Tibial nerve (tissue), 4 donors: Measurements from ENCODE around the gene TAOK3. TPM values are rescaled to one million over a fixed set of nuclear protein-coding genes. Genes with fewer than 3 reads are reported as not detected.

Experiments
- DNase-seq, 2 donors: peaks; one replicate each; pipeline ENCODE4 v3.0.0-alpha.2; 2019; ENCODE audit warnings: low spot score in 2 of 2
- H3K27ac ChIP-seq, 4 donors: fragments of 200-600 bp; sonication (generic) in 3 of 4; one replicate each; pipeline ENCODE4 v1.5.1; 2017 to 2019; ENCODE audit warnings: mild to moderate bottlenecking in 1 of 4
- H3K27me3 ChIP-seq, 2 donors: fragments of 200-600 bp; sonication (generic) in 1 of 2; one replicate each; pipeline versions ENCODE4 v1.5.1 to v1.6.0; 2017 to 2019
- H3K36me3 ChIP-seq, 3 donors: fragments of 200-600 bp; sonication (generic); one replicate each; pipeline ENCODE4 v1.5.1; 2018 to 2019
- H3K4me1 ChIP-seq, 4 donors: fragments of 200-600 bp; sonication (generic) in 3 of 4; one replicate each; pipeline ENCODE4 v1.5.1; 2017 to 2019
- H3K4me3 ChIP-seq, 4 donors: fragments of 200-600 bp; sonication (generic) in 3 of 4; one replicate each; pipeline ENCODE4 v1.5.1; 2017 to 2019; ENCODE audit warnings: mild to moderate bottlenecking in 1 of 4, moderate library complexity in 1 of 4
- H3K9me3 ChIP-seq, 4 donors: fragments of 200-600 bp; sonication (generic) in 3 of 4; one replicate each; pipeline ENCODE4 v1.5.1; 2017 to 2019
- CTCF ChIP-seq, 5 experiments: fragments of 200-600 bp in 3 of 5; fragments of 450-650 bp in 2 of 5; sonication (generic) in 3 of 5; IDR thresholded peaks; one replicate each; pipeline ENCODE4 v1.5.1; 2016 to 2019; ENCODE audit warnings: antibody characterized with exemption in 5 of 5, mild to moderate bottlenecking in 3 of 5, moderate library complexity in 2 of 5
- EP300 ChIP-seq, 2 donors: sonication (generic); formaldehyde crosslinking; IDR thresholded peaks; one replicate each; pipeline ENCODE4 v1.6.1; 2017; ENCODE audit warnings: antibody characterized with exemption in 2 of 2, mild to moderate bottlenecking in 1 of 2
- POLR2A ChIP-seq, 2 donors: fragments of 450-650 bp; IDR thresholded peaks; one replicate each; pipeline ENCODE4 v1.6.1; 2017; ENCODE audit warnings: antibody characterized with exemption in 2 of 2, mild to moderate bottlenecking in 2 of 2, moderate library complexity in 2 of 2
- WGBS, 2 donors: methylation state at CpG; one replicate each; pipeline ENCODE4 v1.1.5; 2018; 5-methylcytosine and 5-hydroxymethylcytosine counted together
- total RNA-seq, 4 donors: library from RNA; depleted of rRNA; stranded (reverse); fragments of >200 nt; gene quantifications; one replicate each; pipeline ENCODE4 v1.1.0, GENCODE V29; 2016

The TAOK3 gene
- total RNA-seq, 4 donors from 2014 or later: 43.7 to 99.0 (median 59.6) TPM

DNA sequence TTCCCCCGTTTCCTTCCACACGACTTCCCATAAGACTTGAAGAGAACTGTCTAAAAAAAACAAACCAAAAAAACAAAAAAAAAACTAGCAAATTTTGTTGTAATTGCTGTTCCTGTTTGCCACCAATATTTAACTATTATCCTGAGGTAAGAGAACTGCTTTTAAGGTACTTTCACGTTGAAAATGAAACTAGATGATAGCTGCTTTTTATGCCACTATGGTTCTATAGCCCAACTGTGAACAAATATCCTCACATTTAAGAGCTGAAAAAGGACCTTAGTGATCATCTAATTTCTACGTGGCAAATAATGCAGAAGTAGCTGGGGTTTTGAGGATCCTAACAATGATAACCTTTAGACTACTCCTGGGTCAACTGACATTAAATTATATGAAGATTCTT is 98.6 kb downstream of the TAOK3 start:
- 70 to 71% methylated on average over 4 of the region's 4 CpGs for WGBS, 2 donors
- no peak for TF ChIP-seq POLR2A (IDR thresholded peaks at IDR 0.05)
- no peak for TF ChIP-seq EP300 (IDR thresholded peaks at IDR 0.05)
- H3K4me3 ChIP-seq: no peak overlapping the region
- DNase-seq: no peak
- no peaks in the 10 kb centered on the region for H3K9me3 ChIP-seq
- peaks cover 0 to 4% (median 0%) of the 10 kb centered on the region in 4 donors for H3K4me1 ChIP-seq
- no peak overlapping the region for H3K27ac ChIP-seq
- H3K27me3 ChIP-seq: no peaks in the 10 kb centered on the region
- H3K36me3 ChIP-seq: no peaks in the 10 kb centered on the region

GRCh38 chr12:118271770-118272417 is 100.8 kb downstream of the TAOK3 start:
- Histone ChIP-seq H3K27me3 (no peaks in the 10 kb centered on the region), H3K4me1 (peaks cover 0 to 4% (median 0%) of the 10 kb centered on the region in 4 donors), H3K36me3 (no peaks in the 10 kb centered on the region), H3K4me3 (no peak overlapping the region), H3K9me3 (no peaks in the 10 kb centered on the region), H3K27ac (no peak overlapping the region)
- WGBS, 2 donors: 87 to 89% methylated on average over 5 of the region's 5 CpGs
- TF ChIP-seq POLR2A (IDR thresholded peaks at IDR 0.05) (no peak), CTCF (IDR thresholded peaks at IDR 0.05) (no peak), EP300 (IDR thresholded peaks at IDR 0.05) (no peak)
- DNase-seq: no peak

- DNase-seq: no peak
- H3K36me3 ChIP-seq: no peaks in the 10 kb centered on the region
- no peaks in the 10 kb centered on the region for H3K9me3 ChIP-seq
- H3K27ac ChIP-seq: no peak overlapping the region
- 90 to 92% methylated on average over 3 of the region's 3 CpGs for WGBS, 2 donors
- no peaks in the 10 kb centered on the region for H3K27me3 ChIP-seq
- H3K4me3 ChIP-seq: no peak overlapping the region
- TF ChIP-seq CTCF (IDR thresholded peaks at IDR 0.05) (no peak), EP300 (IDR thresholded peaks at IDR 0.05) (no peak), POLR2A (IDR thresholded peaks at IDR 0.05) (no peak)
- H3K4me1 ChIP-seq: peaks cover 0 to 4% (median 0%) of the 10 kb centered on the region in 4 donors
These were observed 101.5 kb downstream of the TAOK3 start for GRCh38 chr12:118271183-118271582.

GRCh38 chr12:118269806-118270205 is 102.9 kb downstream of the TAOK3 start:
- Histone ChIP-seq H3K36me3 (no peaks in the 10 kb centered on the region), H3K27me3 (no peaks in the 10 kb centered on the region), H3K4me1 (peaks cover 0 to 4% (median 0%) of the 10 kb centered on the region in 4 donors), H3K4me3 (no peak overlapping the region), H3K27ac (no peak overlapping the region), H3K9me3 (no peaks in the 10 kb centered on the region)
- DNase-seq: no peak
- TF ChIP-seq POLR2A (IDR thresholded peaks at IDR 0.05): no peak
- TF ChIP-seq EP300 (IDR thresholded peaks at IDR 0.05): no peak
- no peak for TF ChIP-seq CTCF (IDR thresholded peaks at IDR 0.05)
- 78 to 79% methylated on average over 1 of the region's 1 CpG for WGBS, 2 donors

GRCh38 chr12:118259079-118259478 is 113.6 kb downstream of the TAOK3 start:
- WGBS, 2 donors: 84 to 86% methylated on average over 6 of the region's 6 CpGs
- Histone ChIP-seq H3K27ac (no peak overlapping the region), H3K4me1 (no peaks in the 10 kb centered on the region), H3K9me3 (no peaks in the 10 kb centered on the region), H3K36me3 (peaks cover 0 to 39% (median 0%) of the 10 kb centered on the region in 3 donors), H3K27me3 (no peaks in the 10 kb centered on the region), H3K4me3 (no peak overlapping the region)
- no peak for DNase-seq
- no peak for TF ChIP-seq EP300 (IDR thresholded peaks at IDR 0.05)
- no peak for TF ChIP-seq POLR2A (IDR thresholded peaks at IDR 0.05)
- no peak for TF ChIP-seq CTCF (IDR thresholded peaks at IDR 0.05)
